Measurements from ENCODE around the gene KDM4C.

- TF ChIP-seq CTCF (IDR thresholded peaks at IDR 0.05): no peak
- no peak for TF ChIP-seq EZH2 (IDR thresholded peaks at IDR 0.05; ENCODE audit: borderline replicate concordance, insufficient read depth, low read depth, low read length, poor library complexity, severe bottlenecking)
Observed at GRCh38 chr9:6923086-6923485, 165.3 kb downstream of the KDM4C start.
